ENCODE results near the gene STAB2. TPM values are rescaled to one million over a fixed set of nuclear protein-coding genes. Genes with fewer than 3 reads are reported as not detected.

STAB2 gene
- total and polyA plus RNA-seq, 2 donors (not counting 1 experiment from before 2014, with no cell fraction given) = not detected

DNA sequence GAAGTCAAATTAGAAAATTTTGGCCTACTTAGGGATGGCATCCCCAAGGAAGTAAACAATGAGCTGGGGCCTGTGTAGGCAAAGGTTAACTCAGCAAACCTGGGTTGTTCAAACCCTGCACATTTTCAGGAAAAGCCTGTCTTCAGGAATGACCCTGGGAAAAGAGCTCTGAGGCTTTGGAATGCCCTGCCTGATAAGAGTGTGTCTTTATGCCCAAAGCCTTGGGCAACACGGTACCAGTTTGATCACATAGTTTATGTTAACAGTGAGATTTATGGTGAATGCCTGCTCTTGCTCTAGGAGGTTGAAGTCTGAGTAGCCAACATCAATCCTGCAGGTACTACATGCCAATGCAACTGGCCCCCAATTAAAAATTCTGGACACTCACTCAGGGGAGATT lies 28.2 kb upstream of the STAB2 start:
- CTCF ChIA-PET = interaction anchor here (3.6 kb wide), 1 partner anchor 11 kb away, joined by 15 read pairs; no protein-coding TSS in a partner anchor
- Histone ChIP-seq H3K36me3 (replicated peaks in 1 of 2; ENCODE audit: control extremely low read depth in 1 of 2, control insufficient read depth in 1 of 2, extremely low read depth in 1 of 2, insufficient read depth in 2 of 2, low read length in 1 of 2) (no peaks in the 10 kb centered on the region), H2AFZ (ENCODE audit: insufficient read depth, low read depth, low read length, poor library complexity, severe bottlenecking) (no peak overlapping the region), H3K27ac (ENCODE audit: low read length in 2 of 2) (no peak overlapping the region), H3K4me3 (ENCODE audit: control extremely low read depth in 1 of 5, extremely low read depth in 1 of 5, insufficient read depth in 1 of 5, low read depth in 2 of 5, low read length in 4 of 5) (no peak overlapping the region), H3K4me1 (ENCODE audit: control insufficient read depth in 2 of 2, insufficient read depth in 2 of 2, low read length in 2 of 2) (no peaks in the 10 kb centered on the region), H3K9ac (ENCODE audit: low read length) (no peak overlapping the region), H4K20me1 (ENCODE audit: control insufficient read depth, insufficient read depth, low read length, poor library complexity, severe bottlenecking) (no peaks in the 10 kb centered on the region), H3K9me3 (ENCODE audit: control extremely low read depth in 1 of 3, control insufficient read depth in 2 of 3, insufficient read depth in 1 of 3, low read length in 2 of 3) (peaks cover 0 to 6% (median 0%) of the 10 kb centered on the region in 3 donors), H3K4me2 (replicated peaks; ENCODE audit: low read depth, low read length, poor library complexity, severe bottlenecking) (no peak overlapping the region), H3K27me3 (replicated peaks in 1 of 4; ENCODE audit: control extremely low read depth in 1 of 4, control insufficient read depth in 3 of 4, insufficient read depth in 4 of 4, low read length in 3 of 4) (peaks cover 0 to 3% (median 0%) of the 10 kb centered on the region in 4 experiments), H3K79me2 (ENCODE audit: control insufficient read depth, insufficient read depth, low read length) (no peaks in the 10 kb centered on the region)
- TF ChIP-seq, protein P1, sequence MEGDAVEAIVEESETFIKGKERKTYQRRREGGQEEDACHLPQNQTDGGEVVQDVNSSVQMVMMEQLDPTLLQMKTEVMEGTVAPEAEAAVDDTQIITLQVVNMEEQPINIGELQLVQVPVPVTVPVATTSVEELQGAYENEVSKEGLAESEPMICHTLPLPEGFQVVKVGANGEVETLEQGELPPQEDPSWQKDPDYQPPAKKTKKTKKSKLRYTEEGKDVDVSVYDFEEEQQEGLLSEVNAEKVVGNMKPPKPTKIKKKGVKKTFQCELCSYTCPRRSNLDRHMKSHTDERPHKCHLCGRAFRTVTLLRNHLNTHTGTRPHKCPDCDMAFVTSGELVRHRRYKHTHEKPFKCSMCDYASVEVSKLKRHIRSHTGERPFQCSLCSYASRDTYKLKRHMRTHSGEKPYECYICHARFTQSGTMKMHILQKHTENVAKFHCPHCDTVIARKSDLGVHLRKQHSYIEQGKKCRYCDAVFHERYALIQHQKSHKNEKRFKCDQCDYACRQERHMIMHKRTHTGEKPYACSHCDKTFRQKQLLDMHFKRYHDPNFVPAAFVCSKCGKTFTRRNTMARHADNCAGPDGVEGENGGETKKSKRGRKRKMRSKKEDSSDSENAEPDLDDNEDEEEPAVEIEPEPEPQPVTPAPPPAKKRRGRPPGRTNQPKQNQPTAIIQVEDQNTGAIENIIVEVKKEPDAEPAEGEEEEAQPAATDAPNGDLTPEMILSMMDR (IDR thresholded peaks at IDR 0.05) = no peak
- TF ChIP-seq EZH2 (IDR thresholded peaks at IDR 0.05; ENCODE audit: borderline replicate concordance, insufficient read depth, low read depth, low read length, poor library complexity, severe bottlenecking) = no peak
- Mint-ChIP-seq H3K4me3 (no peak overlapping the region), H3K27me3 (peaks cover 51% of the 10 kb centered on the region), H3K4me1 (no peaks in the 10 kb centered on the region), H3K27ac (no peak overlapping the region), H3K9me3 (ENCODE audit: insufficient read depth) (no peaks in the 10 kb centered on the region)
- POLR2A ChIA-PET = no interaction called here
- intact Hi-C loops (cut with micrococcal nuclease) = no loop called here
- DNase-seq = no peak
- WGBS (ENCODE audit: insufficient coverage) = no CpG with 5 or more reads among the region's 1 CpG
- ATAC-seq (ENCODE audit: low read depth) = no peak

DNA sequence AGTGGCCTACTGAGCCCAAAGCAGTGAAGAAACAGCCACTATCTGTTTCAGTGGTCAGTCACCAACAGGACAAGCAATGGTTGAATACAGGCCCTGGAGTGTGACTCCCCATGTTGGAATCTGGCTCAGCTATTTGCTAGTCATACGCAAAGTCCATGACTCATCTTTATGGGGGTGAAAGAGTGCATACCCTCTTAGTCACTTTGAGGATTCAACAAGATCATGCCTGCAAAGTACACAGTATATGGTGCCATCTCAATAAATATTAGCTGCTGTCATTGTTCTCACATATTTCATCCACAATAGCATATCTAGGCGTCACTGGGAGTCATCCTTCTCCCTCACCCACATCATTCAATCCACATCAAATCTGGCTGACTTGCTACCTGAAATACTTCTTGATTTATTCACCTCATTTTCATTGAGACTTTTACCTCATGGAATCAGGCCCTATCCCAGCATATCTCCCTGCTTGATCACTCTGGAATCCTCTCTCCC lies 26.4 kb upstream of the STAB2 start:
- Mint-ChIP-seq H3K4me1 (no peaks in the 10 kb centered on the region), H3K4me3 (no peak overlapping the region), H3K27me3 (peaks cover 49% of the 10 kb centered on the region), H3K9me3 (ENCODE audit: insufficient read depth) (peaks cover 1% of the 10 kb centered on the region), H3K27ac (no peak overlapping the region)
- Histone ChIP-seq H3K9ac (ENCODE audit: low read length) (no peak overlapping the region), H3K4me2 (replicated peaks; ENCODE audit: low read depth, low read length, poor library complexity, severe bottlenecking) (no peak overlapping the region), H3K4me3 (ENCODE audit: control extremely low read depth in 1 of 5, extremely low read depth in 1 of 5, insufficient read depth in 1 of 5, low read depth in 2 of 5, low read length in 4 of 5) (no peak overlapping the region), H3K79me2 (ENCODE audit: control insufficient read depth, insufficient read depth, low read length) (no peaks in the 10 kb centered on the region), H3K4me1 (ENCODE audit: control insufficient read depth in 2 of 2, insufficient read depth in 2 of 2, low read length in 2 of 2) (no peaks in the 10 kb centered on the region), H2AFZ (ENCODE audit: insufficient read depth, low read depth, low read length, poor library complexity, severe bottlenecking) (no peak overlapping the region), H3K9me3 (ENCODE audit: control extremely low read depth in 1 of 3, control insufficient read depth in 2 of 3, insufficient read depth in 1 of 3, low read length in 2 of 3) (peaks cover 0 to 14% (median 6%) of the 10 kb centered on the region in 3 donors), H3K36me3 (replicated peaks in 1 of 2; ENCODE audit: control extremely low read depth in 1 of 2, control insufficient read depth in 1 of 2, extremely low read depth in 1 of 2, insufficient read depth in 2 of 2, low read length in 1 of 2) (no peaks in the 10 kb centered on the region), H4K20me1 (ENCODE audit: control insufficient read depth, insufficient read depth, low read length, poor library complexity, severe bottlenecking) (no peaks in the 10 kb centered on the region), H3K27me3 (replicated peaks in 1 of 4; ENCODE audit: control extremely low read depth in 1 of 4, control insufficient read depth in 3 of 4, insufficient read depth in 4 of 4, low read length in 3 of 4) (peaks cover 0 to 6% (median 0%) of the 10 kb centered on the region in 4 experiments), H3K27ac (ENCODE audit: low read length in 2 of 2) (no peak overlapping the region)
- ATAC-seq (ENCODE audit: low read depth) (no peak), DNase-seq (no peak)
- CTCF ChIA-PET = interaction anchor here (3.6 kb wide), 1 partner anchor 13 kb away, joined by 15 read pairs; no protein-coding TSS in a partner anchor
- TF ChIP-seq, protein P1 (IDR thresholded peaks at IDR 0.05) = no peak
- no peak for TF ChIP-seq EZH2 (IDR thresholded peaks at IDR 0.05; ENCODE audit: borderline replicate concordance, insufficient read depth, low read depth, low read length, poor library complexity, severe bottlenecking)
- WGBS (ENCODE audit: insufficient coverage) = 93% methylated on average over 2 of the region's 2 CpGs
- intact Hi-C loops (cut with micrococcal nuclease) = no loop called here
- POLR2A ChIA-PET = no interaction called here
